HG02885 (cell line): ENCODE measurements around the gene MBOAT1.
A peak's percentile ranks its signal among the peaks of the same experiment; 100 is the strongest.
"Not testable (repeated sequence)": the region's sequence is repeated elsewhere in the genome, so short reads cannot be mapped to it uniquely, and the experiment has no call there.

Experiments used
- ATAC-seq: cut with Tn5 transposase; IDR thresholded peaks from one replicate; pipeline ENCODE4 v1.9.1; 2021; ENCODE audit warnings: mild to moderate bottlenecking; ENCODE audit not compliant: unreplicated experiment, poor library complexity

Gene MBOAT1

GRCh38 chr6:20142866-20143265 lies 69.4 kb downstream of the MBOAT1 start:
- ATAC-seq: no peak

DNA sequence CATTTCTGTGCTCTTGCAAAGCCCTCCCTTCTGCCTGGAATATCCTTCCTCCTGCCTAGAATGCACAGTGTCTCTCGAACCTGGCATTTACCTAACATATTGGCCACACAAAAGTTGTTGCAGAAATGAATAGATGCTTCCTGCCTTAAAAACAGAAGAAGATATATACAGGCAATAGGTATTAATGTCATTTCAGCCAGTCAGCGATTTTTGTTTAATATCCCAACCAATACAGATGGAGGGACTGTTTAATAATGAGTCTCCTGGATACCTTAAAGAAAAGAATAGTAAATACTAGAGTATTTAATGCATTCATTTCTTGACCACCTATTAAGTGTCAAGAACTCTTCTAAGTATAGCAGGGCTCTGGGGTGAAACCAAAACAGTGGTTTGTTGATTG lies 70.3 kb downstream of the MBOAT1 start:
- ATAC-seq: no peak

GRCh38 chr6:20139127-20139963 lies 72.9 kb downstream of the MBOAT1 start:
- not testable (repeated sequence) for ATAC-seq

- ATAC-seq: no peak
Measured at GRCh38 chr6:20137837-20138236, 74.4 kb downstream of the MBOAT1 start.

DNA sequence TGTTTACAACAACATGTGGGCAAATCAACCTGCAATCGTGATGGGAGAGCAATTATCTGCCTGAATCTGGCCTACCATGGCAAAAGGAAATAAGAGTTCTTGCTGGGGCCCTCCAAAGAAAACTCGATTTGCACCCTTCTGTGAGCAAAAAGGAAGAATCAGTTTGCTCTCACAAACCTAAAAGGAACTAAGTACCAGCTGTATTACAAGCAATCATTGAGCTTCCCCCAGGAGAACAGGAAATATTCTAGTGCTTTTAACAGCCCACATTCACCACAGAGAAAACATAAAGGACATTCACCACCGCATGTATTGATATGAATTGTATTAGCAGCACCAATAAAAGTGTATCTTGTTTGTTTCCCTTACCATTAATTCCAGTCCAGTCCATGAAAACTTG lies 75.0 kb downstream of the MBOAT1 start:
- no peak for ATAC-seq

DNA sequence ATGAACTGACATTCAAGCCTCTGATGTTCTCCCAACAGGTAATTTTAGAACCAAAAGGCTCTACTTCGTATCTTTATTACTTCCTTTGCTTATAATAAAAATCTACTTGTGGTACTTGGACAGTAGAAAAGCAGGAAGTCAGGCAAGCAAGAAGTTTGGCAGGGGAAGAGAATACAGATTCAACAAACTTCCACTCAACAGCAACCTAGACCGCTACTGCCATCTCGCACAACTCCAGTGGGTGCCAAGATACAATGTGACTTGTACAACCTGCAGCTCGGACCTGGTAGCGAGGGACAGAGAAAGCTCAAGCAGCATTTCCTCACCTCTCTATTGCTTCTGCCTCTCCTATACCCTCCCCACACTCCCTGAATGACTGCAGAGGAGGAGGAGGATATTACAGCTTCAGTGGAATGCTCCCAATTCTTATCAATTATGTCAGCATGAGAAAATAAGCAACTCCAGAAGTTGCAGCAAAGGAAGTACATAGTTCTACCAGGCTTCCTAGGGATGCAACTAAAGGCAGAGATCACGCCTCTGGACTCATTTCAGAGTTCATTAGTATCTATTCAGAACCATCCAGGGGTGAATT lies 76.5 kb downstream of the MBOAT1 start:
- no peak for ATAC-seq

- ATAC-seq: no peak
Measured at GRCh38 chr6:20134613-20135012, 77.7 kb downstream of the MBOAT1 start.

- ATAC-seq: no peak
Measured at GRCh38 chr6:20129290-20130088, 82.8 kb downstream of the MBOAT1 start.

DNA sequence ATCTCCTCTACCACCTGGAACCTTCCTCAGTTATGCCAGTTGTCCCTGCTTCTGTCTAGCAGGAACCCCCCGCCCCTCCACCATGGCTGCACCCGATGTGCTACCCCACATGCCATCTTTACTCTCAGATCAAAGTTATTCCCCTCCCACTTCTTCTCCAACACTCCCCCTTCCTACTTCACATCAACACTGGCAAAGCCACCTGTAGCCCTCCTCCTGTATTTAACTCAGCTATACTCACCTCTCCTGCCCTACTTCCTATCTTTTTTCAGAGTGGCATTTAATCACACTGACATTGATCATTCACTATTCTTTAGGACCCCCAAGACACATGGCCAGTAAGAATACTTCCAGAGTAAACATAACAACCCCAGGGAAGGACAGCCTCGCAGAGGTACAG lies 84.3 kb downstream of the MBOAT1 start:
- no peak for ATAC-seq

DNA sequence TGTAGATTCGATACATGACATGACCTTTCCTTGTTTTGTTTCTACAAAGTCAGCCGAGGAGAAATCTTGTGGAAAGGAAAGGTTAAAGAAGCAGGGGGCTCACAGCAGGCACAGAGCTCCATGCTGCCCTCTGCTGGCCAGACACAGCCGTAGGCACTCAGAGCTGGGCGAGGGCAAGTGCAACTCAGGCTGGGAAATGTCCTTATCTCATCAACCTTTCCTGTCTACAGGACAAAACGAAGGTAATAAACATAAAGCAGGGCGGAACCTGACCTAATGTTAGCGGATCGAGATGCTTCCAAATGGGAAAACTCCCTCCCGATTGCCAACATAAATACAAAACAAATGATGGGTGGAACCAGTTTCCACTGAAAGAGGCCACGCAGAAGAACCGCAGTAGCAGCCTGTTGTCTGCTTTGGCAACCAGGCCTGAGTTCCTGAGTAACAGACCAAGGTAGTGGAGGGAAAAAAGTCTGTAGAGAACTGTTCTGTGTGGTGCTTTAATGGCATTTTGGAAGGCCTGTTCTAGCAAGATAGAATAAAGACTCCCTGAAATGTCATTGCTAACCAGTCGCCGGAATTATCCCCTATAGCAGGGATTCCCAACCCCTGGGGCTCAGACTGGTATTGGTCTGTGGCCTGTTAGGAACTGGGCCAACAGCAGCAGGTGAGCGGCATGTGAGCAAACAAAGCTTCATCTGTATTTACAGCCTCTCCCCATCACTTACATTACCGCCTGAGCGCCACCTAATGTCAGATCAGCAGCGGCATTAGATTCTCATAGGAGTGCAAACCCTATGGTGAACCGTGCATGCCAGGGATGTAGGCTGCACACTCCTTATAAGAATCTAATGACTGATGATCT lies 85.2 kb downstream of the MBOAT1 start:
- peak; percentile 93 for ATAC-seq

- ATAC-seq: peak; percentile 6
Measured at GRCh38 chr6:20126102-20126752, 86.0 kb downstream of the MBOAT1 start.

GRCh38 chr6:20124545-20124944 lies 87.7 kb downstream of the MBOAT1 start:
- no peak for ATAC-seq

DNA sequence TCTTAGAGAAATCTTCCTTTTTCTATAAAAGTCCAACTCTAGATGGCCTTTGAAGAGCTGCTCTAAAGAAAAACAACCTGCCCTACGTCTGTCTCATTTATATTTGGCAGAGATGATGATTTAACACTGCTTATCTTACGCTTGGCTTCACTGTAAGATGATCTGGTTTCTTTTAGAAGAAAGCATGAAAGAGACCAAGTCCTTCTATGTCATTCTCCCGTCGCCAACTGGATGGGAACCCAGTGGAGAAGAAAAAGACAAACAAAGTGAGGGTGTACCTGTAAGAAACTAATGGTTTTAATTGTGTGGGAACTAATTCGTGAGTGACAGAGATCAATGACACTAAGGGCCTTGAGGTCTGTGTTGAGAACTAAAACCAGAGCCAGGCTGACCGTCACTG lies 92.8 kb downstream of the MBOAT1 start:
- no peak for ATAC-seq

DNA sequence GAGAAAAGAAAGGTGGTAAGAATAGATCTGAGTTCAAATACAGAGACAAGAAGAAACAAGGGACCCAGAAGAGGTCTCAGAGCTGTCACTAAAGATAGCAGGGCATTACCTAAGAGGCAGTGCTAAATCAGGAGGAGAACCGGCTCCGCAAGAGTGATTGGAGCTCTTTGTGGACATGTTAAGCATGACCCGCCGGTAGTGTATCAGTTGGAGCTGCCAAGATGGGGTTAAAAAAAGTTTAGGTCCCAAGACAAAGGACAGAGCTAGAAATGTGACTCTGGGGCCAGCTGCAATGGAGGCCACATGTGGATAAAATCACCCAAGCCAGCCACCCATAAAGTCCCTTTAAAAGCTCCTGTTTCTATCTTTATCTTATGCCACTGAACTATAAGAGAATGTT lies 93.4 kb downstream of the MBOAT1 start:
- no peak for ATAC-seq

DNA sequence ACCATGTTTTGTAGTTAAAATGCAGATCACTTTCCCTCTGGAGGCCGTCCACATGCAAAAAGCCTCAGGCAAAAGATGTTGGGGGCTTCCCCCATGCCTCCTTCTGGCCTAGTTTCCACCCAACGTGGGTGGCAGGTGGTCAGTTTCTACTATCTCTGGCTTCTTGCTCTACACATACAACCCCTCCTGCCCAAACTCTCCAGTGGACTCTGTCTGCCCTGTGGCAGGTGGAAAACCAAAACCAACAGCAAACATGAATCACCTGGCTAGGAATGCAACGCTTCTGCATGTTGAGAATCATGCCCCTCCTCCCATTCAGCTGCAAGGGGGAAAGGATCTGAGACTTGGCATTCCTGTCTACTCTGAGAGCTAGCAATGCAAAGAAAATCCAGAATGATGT lies 94.8 kb downstream of the MBOAT1 start:
- peak; percentile 94 for ATAC-seq

DNA sequence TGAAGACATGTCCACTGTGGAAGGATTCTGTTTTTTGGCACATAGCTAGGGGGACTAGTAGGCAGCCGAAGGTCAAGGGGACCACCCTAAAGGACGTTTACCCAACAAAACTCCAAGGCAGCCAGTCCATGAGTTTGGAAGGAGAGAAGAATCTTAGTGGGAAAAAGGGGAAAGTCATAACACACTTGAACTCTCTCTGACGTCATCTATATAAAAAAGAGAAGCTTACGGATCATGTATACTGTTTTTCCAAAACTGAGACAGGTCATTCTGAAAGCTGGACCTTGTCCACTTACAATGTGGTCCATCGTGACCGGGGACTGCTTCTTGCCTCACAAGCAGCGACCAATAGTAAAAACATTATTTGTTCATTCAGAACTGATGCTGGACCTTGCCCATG lies 95.5 kb downstream of the MBOAT1 start:
- no peak for ATAC-seq

- ATAC-seq: no peak
Measured at GRCh38 chr6:20115246-20115980, 96.9 kb downstream of the MBOAT1 start.

GRCh38 chr6:20113649-20114224 lies 98.5 kb downstream of the MBOAT1 start:
- ATAC-seq: no peak

DNA sequence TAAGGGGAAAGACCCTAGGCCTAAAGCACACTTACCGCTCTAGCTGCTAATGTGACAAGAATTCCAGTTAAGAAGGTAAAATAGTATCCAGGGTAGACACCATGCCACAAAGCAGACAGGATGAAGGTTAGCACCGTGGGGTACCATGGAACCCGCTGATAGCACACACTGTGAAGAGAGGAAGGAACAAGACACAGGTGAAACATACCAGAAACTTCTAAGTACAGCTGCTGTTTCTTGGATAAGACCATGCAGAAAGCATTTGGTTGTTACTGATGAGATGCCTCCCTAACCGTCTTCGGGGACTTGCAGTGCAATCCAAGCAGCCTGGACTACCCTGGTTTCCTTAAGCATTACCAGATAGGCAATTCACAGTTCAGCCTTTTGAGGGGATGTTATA lies 99.4 kb downstream of the MBOAT1 start:
- ATAC-seq: no peak
